SK-N-SH (cell line): ENCODE data around the gene IQSEC1. TPM values are rescaled to one million over a fixed set of nuclear protein-coding genes. Genes with fewer than 3 reads are reported as not detected.

ENCODE experiments used
- CTCF ChIA-PET: fragments of 300-600, 350-600 bp; formaldehyde crosslinking; extraction: SDS; loops from one replicate; lab custom pipeline; 2021; lab: Yijun Ruan, JAX
- POLR2A ChIA-PET: fragments of 350-600 bp; sonication (Branson Sonifier 250); formaldehyde crosslinking; extraction: SDS; loops from one replicate; lab custom pipeline; 2020; ENCODE audit warnings: antibody characterized with exemption, inconsistent platforms; lab: Yijun Ruan, JAX
- DNase-seq: peaks from one replicate; pipeline ENCODE4 v3.0.0; 2012
- H2AFZ ChIP-seq: fragments of 200-600 bp; sonication (generic); 2 replicates; pipeline ENCODE4 v1.8.1; 2016; ENCODE audit warnings: antibody characterized with exemption, mild to moderate bottlenecking, low read depth
- H3F3A ChIP-seq: fragments of 200-600 bp; sonication (generic); replicated peaks from 2 replicates; pipeline ENCODE3; 2016; ENCODE audit warnings: antibody characterized with exemption, mild to moderate bottlenecking; ENCODE audit not compliant: insufficient read depth
- H3K27ac ChIP-seq, 2 experiments: fragments of 200-500 bp in 1 of 2; fragments of 200-600 bp in 1 of 2; sonication (Bioruptor generic) in 1 of 2; sonication (generic), shearing (Covaris generic) in 1 of 2; 2 replicates each; pipeline versions ENCODE4 v1.5.1 to v1.6.1; 2014 to 2016; ENCODE audit warnings: low read depth in 2 of 2, inconsistent platforms in 1 of 2, low read length in 1 of 2, mild to moderate bottlenecking in 1 of 2, mixed read lengths in 1 of 2
- H3K27me3 ChIP-seq: fragments of 200-600 bp; sonication (generic), shearing (Covaris generic); 2 replicates; pipeline ENCODE4 v1.6.1; 2016; ENCODE audit warnings: mixed run types; ENCODE audit not compliant: insufficient read depth
- H3K36me3 ChIP-seq, 2 experiments: fragments of 200-500 bp in 1 of 2; fragments of 200-600 bp in 1 of 2; sonication (Bioruptor generic) in 1 of 2; sonication (generic) in 1 of 2; replicated peaks in 1 of 2; 2 replicates each; pipeline versions ENCODE3 to v1.5.1; 2014 to 2016; ENCODE audit warnings: low read length in 1 of 2, mild to moderate bottlenecking in 1 of 2; ENCODE audit not compliant: insufficient read depth in 2 of 2, control insufficient read depth in 1 of 2
- H3K4me1 ChIP-seq, 2 experiments: fragments of 200-500 bp in 1 of 2; fragments of 200-600 bp in 1 of 2; sonication (Bioruptor generic) in 1 of 2; sonication (generic), shearing (Covaris generic) in 1 of 2; 2 replicates each; pipeline versions ENCODE4 v1.5.1 to v1.6.1; 2014 to 2016; ENCODE audit warnings: low read depth in 1 of 2, low read length in 1 of 2, mixed run types in 1 of 2; ENCODE audit not compliant: insufficient read depth in 2 of 2, control insufficient read depth in 1 of 2
- H3K4me2 ChIP-seq: fragments of 200-600 bp; sonication (generic), shearing (Covaris generic); 2 replicates; pipeline ENCODE4 v1.6.1; 2017; ENCODE audit warnings: mixed run types
- H3K4me3 ChIP-seq, 2 experiments: fragments of 200-500 bp in 1 of 2; fragments of 200-600 bp in 1 of 2; sonication (Bioruptor generic) in 1 of 2; sonication (generic), shearing (Covaris generic) in 1 of 2; 2 replicates each; pipeline versions ENCODE4 v1.5.1 to v1.8.1; 2014 to 2016; ENCODE audit warnings: low read depth in 2 of 2, inconsistent platforms in 1 of 2, low read length in 1 of 2, mild to moderate bottlenecking in 1 of 2, mixed read lengths in 1 of 2, moderate library complexity in 1 of 2
- H3K79me2 ChIP-seq: fragments of 200-600 bp; sonication (generic); 2 replicates; pipeline ENCODE4 v1.8.1; 2017; ENCODE audit warnings: mild to moderate bottlenecking; ENCODE audit not compliant: insufficient read depth
- H3K9ac ChIP-seq: fragments of 200-600 bp; sonication (generic); 2 replicates; pipeline ENCODE4 v1.6.1; 2017; ENCODE audit warnings: mixed run types
- H3K9me2 ChIP-seq: fragments of 200-600 bp; sonication (generic); 2 replicates; pipeline ENCODE4 v1.6.1; 2017; ENCODE audit warnings: mixed run types
- H3K9me3 ChIP-seq: fragments of 200-600 bp; sonication (generic); 2 replicates; pipeline ENCODE4 v1.6.1; 2017; ENCODE audit warnings: mixed run types, mild to moderate bottlenecking, moderate library complexity
- H4K20me1 ChIP-seq: fragments of 200-600 bp; sonication (generic); 2 replicates; pipeline ENCODE4 v1.6.1; 2017; ENCODE audit warnings: mild to moderate bottlenecking, mixed run types; ENCODE audit not compliant: insufficient read depth
- CHD2 ChIP-seq: fragments of 150-350 bp; IDR thresholded peaks from 2 replicates; pipeline ENCODE4 v1.6.1; 2018; ENCODE audit warnings: low read length; ENCODE audit not compliant: partially characterized antibody
- CTCF ChIP-seq: fragments of 200-600 bp; sonication (generic); IDR thresholded peaks from 2 replicates; pipeline ENCODE4 v1.6.1; 2017; ENCODE audit warnings: antibody characterized with exemption, mild to moderate bottlenecking, moderate library complexity
- EZH2phosphoT487 ChIP-seq: fragments of 200-600 bp; sonication (generic); IDR thresholded peaks from 2 replicates; pipeline ENCODE4 v1.6.1; 2017; ENCODE audit warnings: low read depth, mixed run types, mild to moderate bottlenecking, antibody characterized with exemption, moderate library complexity, borderline replicate concordance
- FOSL2 ChIP-seq: IDR thresholded peaks from 2 replicates; pipeline ENCODE4 v1.4.0; 2012; ENCODE audit warnings: low read depth, mild to moderate bottlenecking, moderate library complexity, borderline replicate concordance
- GABPA ChIP-seq: IDR thresholded peaks from 2 replicates; pipeline ENCODE4 v1.4.0; 2012; ENCODE audit warnings: low read depth, mild to moderate bottlenecking
- GATA2 ChIP-seq: sonication (generic); formaldehyde crosslinking; IDR thresholded peaks from 2 replicates; pipeline ENCODE4 v1.5.0; 2020; ENCODE audit warnings: mild to moderate bottlenecking, missing genetic modification reagents
- JUND ChIP-seq: IDR thresholded peaks from 2 replicates; pipeline ENCODE4 v1.4.0; 2012
- MXI1 ChIP-seq: IDR thresholded peaks from 2 replicates; pipeline ENCODE4 v1.6.1; 2012; ENCODE audit warnings: mild to moderate bottlenecking, low read depth, low read length, improper control_type of control experiment
- NFIC ChIP-seq: IDR thresholded peaks from 2 replicates; pipeline ENCODE4 v1.4.0; 2012; ENCODE audit warnings: borderline replicate concordance
- POLR2AphosphoS5 ChIP-seq: IDR thresholded peaks from 2 replicates; pipeline ENCODE4 v1.6.1; 2012; ENCODE audit warnings: low read depth, low read length
- SIN3A ChIP-seq: IDR thresholded peaks from 2 replicates; pipeline ENCODE4 v1.6.1; 2012; ENCODE audit warnings: low read depth, mild to moderate bottlenecking, low read length, moderate library complexity, borderline replicate concordance
- SMC3 ChIP-seq: IDR thresholded peaks from 2 replicates; pipeline ENCODE4 v1.6.1; 2012; ENCODE audit warnings: low read depth, low read length, improper control_type of control experiment
- TAF1 ChIP-seq: IDR thresholded peaks from 2 replicates; pipeline ENCODE4 v1.6.1; 2012; ENCODE audit warnings: low read depth, mild to moderate bottlenecking, low read length, moderate library complexity, borderline replicate concordance
- TEAD4 ChIP-seq: IDR thresholded peaks from 2 replicates; pipeline ENCODE4 v1.4.0; 2012; ENCODE audit warnings: mild to moderate bottlenecking, borderline replicate concordance; ENCODE audit not compliant: insufficient read depth
- YY1 ChIP-seq: IDR thresholded peaks from 2 replicates; pipeline ENCODE4 v1.4.0; 2012; ENCODE audit warnings: low read depth, mild to moderate bottlenecking
- WGBS: methylation state at CpG from one replicate; pipeline ENCODE4 v1.1.6; 2017; ENCODE audit warnings: low lambda C conversion rate; 5-methylcytosine and 5-hydroxymethylcytosine counted together
- polyA plus RNA-seq, 3 experiments: library from polyadenylated mRNA; depleted of rRNA; stranded (reverse); fragments of >200 nt; gene quantifications; 2 replicates each; pipeline ENCODE4 v1.2.3, GENCODE V29; 2012
- TF ChIP-seq, protein P1 (sequence below): IDR thresholded peaks from 2 replicates; pipeline ENCODE4 v1.4.0; 2012; ENCODE audit warnings: low read depth, borderline replicate concordance

The IQSEC1 gene
- polyA plus RNA-seq, 1 of the 3 experiments (the other 2 are of a cell fraction), result 6.2 TPM

DNA sequence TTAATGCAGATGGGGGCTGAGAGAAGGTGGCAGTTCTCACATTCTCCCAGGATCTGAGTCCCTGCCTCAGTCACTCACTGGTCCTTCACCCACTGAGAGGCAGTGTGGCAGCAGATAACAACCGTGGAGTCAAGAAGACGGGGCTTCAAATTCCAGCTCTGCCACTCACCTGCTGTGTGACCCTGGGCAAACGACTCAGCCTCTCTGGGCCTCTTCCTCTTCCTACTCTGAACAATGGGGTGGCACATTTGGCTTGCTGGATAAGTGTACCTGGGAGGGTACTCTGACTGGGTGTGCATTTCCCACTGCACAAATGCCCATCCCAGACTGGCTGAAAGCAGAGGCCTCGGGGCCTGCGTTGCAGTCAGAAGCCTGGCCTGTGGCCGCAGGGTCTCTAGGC lies 10.0 kb upstream of the IQSEC1 start:
- DNase-seq, result no peak
- TF ChIP-seq EZH2phosphoT487 (no peak), JUND (no peak), FOSL2 (no peak), SMC3 (no peak), MXI1 (no peak), GABPA (no peak), SIN3A (no peak), GATA2 (no peak)
- Histone ChIP-seq H3K36me3 (no peaks in the 10 kb centered on the region), H3K9me3 (no peaks in the 10 kb centered on the region), H3F3A (no peaks in the 10 kb centered on the region), H2AFZ (no peak overlapping the region), H3K9me2 (no peaks in the 10 kb centered on the region), H3K27me3 (peaks cover 5% of the 10 kb centered on the region; the same call in 1 of the 2 replicates), H4K20me1 (no peaks in the 10 kb centered on the region), H3K9ac (no peak overlapping the region), H3K4me2 (no peak overlapping the region), H3K79me2 (no peaks in the 10 kb centered on the region), H3K4me3 (no peak overlapping the region), H3K27ac (no peak overlapping the region), H3K4me1 (peaks cover 0 to 24% of the 10 kb centered on the region in 2 experiments; a peak in 1 of 4 replicates)
- ChIA-PET CTCF (interaction anchor here (1.5 to 3.9 kb wide), 2 partner anchors 9 to 99 kb away, joined by 3 to 32 read pairs; no protein-coding TSS in a partner anchor), POLR2A (no interaction called here)
- WGBS, result 80% methylated on average over 4 of the region's 6 CpGs

DNA sequence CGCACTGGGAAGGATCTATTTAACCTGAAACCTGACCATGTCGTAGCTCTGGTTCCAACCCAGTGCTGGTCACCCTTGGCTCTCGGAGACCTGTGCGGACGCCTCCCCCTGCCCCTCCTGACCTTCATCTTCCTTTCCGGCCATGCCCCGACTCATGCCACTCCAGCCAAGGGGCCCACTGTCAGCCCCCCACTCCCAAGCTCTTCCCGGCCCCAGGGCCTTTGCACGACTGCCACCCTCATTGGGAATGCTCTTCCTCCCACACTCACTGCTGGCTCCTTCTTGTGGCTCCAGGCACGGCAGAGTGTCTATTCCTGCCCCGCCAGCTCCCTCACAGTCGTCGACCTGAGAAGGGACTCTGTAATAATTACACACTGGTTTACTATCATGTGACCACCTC lies 9.4 kb upstream of the IQSEC1 start:
- Histone ChIP-seq H3K4me2 (no peak overlapping the region), H3K79me2 (no peaks in the 10 kb centered on the region), H3K4me1 (peaks cover 0 to 24% of the 10 kb centered on the region in 2 experiments; a peak in 1 of 4 replicates), H3K9ac (no peak overlapping the region), H4K20me1 (no peaks in the 10 kb centered on the region), H3F3A (no peaks in the 10 kb centered on the region), H3K4me3 (no peak overlapping the region), H3K9me2 (no peaks in the 10 kb centered on the region), H3K27me3 (peaks cover 5% of the 10 kb centered on the region; the same call in 1 of the 2 replicates), H2AFZ (no peak overlapping the region), H3K36me3 (no peaks in the 10 kb centered on the region), H3K27ac (no peak overlapping the region), H3K9me3 (no peaks in the 10 kb centered on the region)
- DNase-seq, result no peak
- no peak for TF ChIP-seq CTCF
- TF ChIP-seq EZH2phosphoT487, result no peak
- no peak for TF ChIP-seq POLR2AphosphoS5
- TF ChIP-seq GABPA, result no peak
- TF ChIP-seq NFIC, result no peak
- TF ChIP-seq YY1, result no peak
- no peak for TF ChIP-seq TAF1
- no peak for TF ChIP-seq TEAD4
- TF ChIP-seq, protein P1, sequence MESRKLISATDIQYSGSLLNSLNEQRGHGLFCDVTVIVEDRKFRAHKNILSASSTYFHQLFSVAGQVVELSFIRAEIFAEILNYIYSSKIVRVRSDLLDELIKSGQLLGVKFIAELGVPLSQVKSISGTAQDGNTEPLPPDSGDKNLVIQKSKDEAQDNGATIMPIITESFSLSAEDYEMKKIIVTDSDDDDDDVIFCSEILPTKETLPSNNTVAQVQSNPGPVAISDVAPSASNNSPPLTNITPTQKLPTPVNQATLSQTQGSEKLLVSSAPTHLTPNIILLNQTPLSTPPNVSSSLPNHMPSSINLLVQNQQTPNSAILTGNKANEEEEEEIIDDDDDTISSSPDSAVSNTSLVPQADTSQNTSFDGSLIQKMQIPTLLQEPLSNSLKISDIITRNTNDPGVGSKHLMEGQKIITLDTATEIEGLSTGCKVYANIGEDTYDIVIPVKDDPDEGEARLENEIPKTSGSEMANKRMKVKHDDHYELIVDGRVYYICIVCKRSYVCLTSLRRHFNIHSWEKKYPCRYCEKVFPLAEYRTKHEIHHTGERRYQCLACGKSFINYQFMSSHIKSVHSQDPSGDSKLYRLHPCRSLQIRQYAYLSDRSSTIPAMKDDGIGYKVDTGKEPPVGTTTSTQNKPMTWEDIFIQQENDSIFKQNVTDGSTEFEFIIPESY, result no peak
- TF ChIP-seq CHD2, result no peak
- 70% methylated on average over 13 of the region's 13 CpGs for WGBS
- POLR2A ChIA-PET, result interaction anchor here (0.6 kb wide), 1 partner anchor 89 kb away, joined by 3 read pairs; no protein-coding TSS in a partner anchor
- CTCF ChIA-PET, result interaction anchor here (1.5 to 3.9 kb wide), 2 partner anchors 9 to 98 kb away, joined by 3 to 32 read pairs; no protein-coding TSS in a partner anchor
